Measurements from ENCODE around the gene PRKCZ. TPM values are rescaled to one million over a fixed set of nuclear protein-coding genes. Genes with fewer than 3 reads are reported as not detected.

The PRKCZ gene
- total RNA-seq, 1 experiment from 2014 or later: 1.9 TPM

GRCh38 chr1:2016123-2016522, 34.1 kb upstream of the PRKCZ start:
- no peak for DNase-seq (ENCODE audit: low spot score)
- Histone ChIP-seq H3K27me3 (replicated peaks; ENCODE audit: insufficient read depth, low read depth, low read length, poor library complexity) (peaks cover 59% of the 10 kb centered on the region), H3K9me3 (ENCODE audit: low read depth, low read length, poor library complexity, severe bottlenecking) (no peaks in the 10 kb centered on the region), H3K4me1 (ENCODE audit: insufficient read depth, low read length, poor library complexity, severe bottlenecking) (no peaks in the 10 kb centered on the region), H3K27ac (ENCODE audit: low read depth, low read length, poor library complexity, severe bottlenecking) (no peak overlapping the region), H3K4me3 (ENCODE audit: low read depth, low read length, poor library complexity, severe bottlenecking) (no peak overlapping the region), H3K36me3 (ENCODE audit: insufficient read depth, low read length, poor library complexity, severe bottlenecking) (no peaks in the 10 kb centered on the region)
- intact Hi-C loops (cut with micrococcal nuclease; ENCODE audit: unreplicated experiment): no loop called here
- CTCF ChIA-PET: no interaction called here
- POLR2A ChIA-PET (ENCODE audit: low non-redundant PET): no interaction called here
- no TSS peak for BruUV-seq (replicated peaks)
- TF ChIP-seq, protein P1, sequence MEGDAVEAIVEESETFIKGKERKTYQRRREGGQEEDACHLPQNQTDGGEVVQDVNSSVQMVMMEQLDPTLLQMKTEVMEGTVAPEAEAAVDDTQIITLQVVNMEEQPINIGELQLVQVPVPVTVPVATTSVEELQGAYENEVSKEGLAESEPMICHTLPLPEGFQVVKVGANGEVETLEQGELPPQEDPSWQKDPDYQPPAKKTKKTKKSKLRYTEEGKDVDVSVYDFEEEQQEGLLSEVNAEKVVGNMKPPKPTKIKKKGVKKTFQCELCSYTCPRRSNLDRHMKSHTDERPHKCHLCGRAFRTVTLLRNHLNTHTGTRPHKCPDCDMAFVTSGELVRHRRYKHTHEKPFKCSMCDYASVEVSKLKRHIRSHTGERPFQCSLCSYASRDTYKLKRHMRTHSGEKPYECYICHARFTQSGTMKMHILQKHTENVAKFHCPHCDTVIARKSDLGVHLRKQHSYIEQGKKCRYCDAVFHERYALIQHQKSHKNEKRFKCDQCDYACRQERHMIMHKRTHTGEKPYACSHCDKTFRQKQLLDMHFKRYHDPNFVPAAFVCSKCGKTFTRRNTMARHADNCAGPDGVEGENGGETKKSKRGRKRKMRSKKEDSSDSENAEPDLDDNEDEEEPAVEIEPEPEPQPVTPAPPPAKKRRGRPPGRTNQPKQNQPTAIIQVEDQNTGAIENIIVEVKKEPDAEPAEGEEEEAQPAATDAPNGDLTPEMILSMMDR (conservative IDR thresholded peaks at IDR 0.05; ENCODE audit: low read depth, low read length): no peak
- TF ChIP-seq EZH2 (IDR thresholded peaks at IDR 0.05; ENCODE audit: borderline replicate concordance, low read depth, low read length, poor library complexity, severe bottlenecking): no peak

DNA sequence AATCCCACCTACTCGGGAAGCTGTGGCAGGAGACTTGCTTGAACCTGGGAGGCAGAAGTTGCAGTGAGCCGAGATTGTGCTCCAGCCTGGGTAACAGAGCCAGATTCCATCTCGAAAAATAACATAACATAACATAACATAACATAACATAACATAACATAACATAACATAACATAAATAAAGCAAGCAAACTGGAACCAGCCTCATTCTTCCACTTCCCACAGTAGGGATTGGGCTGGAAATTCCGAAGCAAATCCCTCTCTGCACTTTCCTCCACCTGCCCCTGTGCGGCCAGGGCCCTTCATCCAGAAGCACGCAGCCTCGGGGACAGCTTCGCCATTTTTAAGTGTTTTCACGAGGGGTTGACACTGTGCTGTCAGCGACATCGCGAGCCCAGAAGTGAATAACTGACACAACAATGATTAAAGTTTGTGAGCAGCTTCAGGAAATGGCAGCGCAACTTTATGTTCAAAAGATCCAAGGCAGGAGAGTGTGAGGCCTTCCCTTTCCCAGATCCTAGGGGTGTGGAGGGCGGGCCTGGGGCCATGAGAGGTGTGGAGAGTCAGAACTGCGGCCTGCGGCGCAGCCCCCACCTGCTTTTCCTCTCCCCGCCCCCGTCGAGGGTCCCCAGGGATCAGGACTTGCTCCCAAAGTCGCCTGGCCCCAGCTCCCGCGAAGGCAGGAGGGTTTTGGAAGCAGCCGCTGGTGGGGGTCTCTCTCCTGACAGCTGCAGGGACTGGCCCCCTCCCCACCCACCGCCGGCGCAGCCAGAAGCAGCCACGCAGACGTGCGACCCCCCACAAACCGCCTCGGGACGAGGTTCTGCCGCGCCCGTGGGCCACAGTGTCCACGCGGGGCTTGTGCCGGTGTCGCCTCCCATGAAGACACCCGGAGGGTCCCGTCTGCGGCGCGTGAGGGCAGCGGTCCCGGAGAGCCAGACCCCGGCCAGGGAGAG, 31.7 kb upstream of the PRKCZ start:
- intact Hi-C loops (cut with micrococcal nuclease; ENCODE audit: unreplicated experiment): no loop called here
- no peak for TF ChIP-seq EZH2 (IDR thresholded peaks at IDR 0.05; ENCODE audit: borderline replicate concordance, low read depth, low read length, poor library complexity, severe bottlenecking)
- TF ChIP-seq, protein P1 (conservative IDR thresholded peaks at IDR 0.05; ENCODE audit: low read depth, low read length): no peak
- H3K27me3 ChIP-seq (replicated peaks; ENCODE audit: insufficient read depth, low read depth, low read length, poor library complexity): peaks cover 78% of the 10 kb centered on the region
- no peak overlapping the region for H3K4me3 ChIP-seq (ENCODE audit: low read depth, low read length, poor library complexity, severe bottlenecking)
- ChIA-PET POLR2A (ENCODE audit: low non-redundant PET) (no interaction called here), CTCF (interaction anchor here (0.7 kb wide), 1 partner anchor 26 kb away, joined by 5 read pairs; no protein-coding TSS in a partner anchor)
- no peaks in the 10 kb centered on the region for H3K9me3 ChIP-seq (ENCODE audit: low read depth, low read length, poor library complexity, severe bottlenecking)
- no peak for DNase-seq (ENCODE audit: low spot score)
- BruUV-seq (replicated peaks): no TSS peak
- H3K4me1 ChIP-seq (ENCODE audit: insufficient read depth, low read length, poor library complexity, severe bottlenecking): no peaks in the 10 kb centered on the region
- no peak overlapping the region for H3K27ac ChIP-seq (ENCODE audit: low read depth, low read length, poor library complexity, severe bottlenecking)
- no peaks in the 10 kb centered on the region for H3K36me3 ChIP-seq (ENCODE audit: insufficient read depth, low read length, poor library complexity, severe bottlenecking)

DNA sequence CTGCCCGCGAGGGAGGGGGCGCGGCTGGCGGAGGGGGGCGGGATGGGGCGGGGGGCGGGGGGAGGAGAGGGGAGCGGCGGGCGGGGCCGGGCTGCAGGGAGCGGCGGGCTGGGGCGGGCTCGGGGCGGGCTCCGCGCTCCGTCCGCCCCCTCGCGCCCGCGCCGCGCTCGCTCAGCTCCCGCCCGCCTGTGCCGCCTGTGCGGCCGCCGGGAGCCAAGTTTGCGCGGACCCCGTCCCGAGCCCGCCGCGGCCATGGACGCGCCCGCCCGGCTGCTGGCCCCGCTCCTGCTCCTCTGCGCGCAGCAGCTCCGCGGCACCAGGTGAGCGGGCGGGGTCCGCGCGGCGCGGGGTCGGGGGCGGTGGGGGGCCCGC, 31.1 kb upstream of the PRKCZ start, which contains the start of gene GABRD:
Gene GABRD (plus strand): TSS at position 174 of the 372 bp plus-strand sequence. CDS start 79 bp downstream, at position 253.
- Histone ChIP-seq H3K27ac (ENCODE audit: low read depth, low read length, poor library complexity, severe bottlenecking) (no peak within 1 kb of the TSS), H3K9me3 (ENCODE audit: low read depth, low read length, poor library complexity, severe bottlenecking) (no peaks in the 10 kb centered on the region), H3K27me3 (replicated peaks; ENCODE audit: insufficient read depth, low read depth, low read length, poor library complexity) (peaks cover 71% of the 10 kb centered on the region), H3K4me1 (ENCODE audit: insufficient read depth, low read length, poor library complexity, severe bottlenecking) (no peaks in the 10 kb centered on the region), H3K4me3 (ENCODE audit: low read depth, low read length, poor library complexity, severe bottlenecking) (peak within 1 kb of the TSS; percentile 23), H3K36me3 (ENCODE audit: insufficient read depth, low read length, poor library complexity, severe bottlenecking) (no peaks in the 10 kb centered on the region)
- TF ChIP-seq, protein P1 (conservative IDR thresholded peaks at IDR 0.05; ENCODE audit: low read depth, low read length): no peak
- no peak for TF ChIP-seq EZH2 (IDR thresholded peaks at IDR 0.05; ENCODE audit: borderline replicate concordance, low read depth, low read length, poor library complexity, severe bottlenecking)
- peak; percentile 56 for DNase-seq (ENCODE audit: low spot score)
- POLR2A ChIA-PET (ENCODE audit: low non-redundant PET): no interaction called here
- CTCF ChIA-PET: interaction anchor here (0.7 kb wide), 1 partner anchor 25 kb away, joined by 5 read pairs; no protein-coding TSS in a partner anchor
- no TSS peak for BruUV-seq (replicated peaks)
- intact Hi-C loops (cut with micrococcal nuclease; ENCODE audit: unreplicated experiment): no loop called here
